Measurements from ENCODE around the gene ATG2A. TPM values are rescaled to one million over a fixed set of nuclear protein-coding genes. Genes with fewer than 3 reads are reported as not detected.

ATG2A gene
- total RNA-seq, 1 experiment from 2014 or later: 24.7 TPM

DNA sequence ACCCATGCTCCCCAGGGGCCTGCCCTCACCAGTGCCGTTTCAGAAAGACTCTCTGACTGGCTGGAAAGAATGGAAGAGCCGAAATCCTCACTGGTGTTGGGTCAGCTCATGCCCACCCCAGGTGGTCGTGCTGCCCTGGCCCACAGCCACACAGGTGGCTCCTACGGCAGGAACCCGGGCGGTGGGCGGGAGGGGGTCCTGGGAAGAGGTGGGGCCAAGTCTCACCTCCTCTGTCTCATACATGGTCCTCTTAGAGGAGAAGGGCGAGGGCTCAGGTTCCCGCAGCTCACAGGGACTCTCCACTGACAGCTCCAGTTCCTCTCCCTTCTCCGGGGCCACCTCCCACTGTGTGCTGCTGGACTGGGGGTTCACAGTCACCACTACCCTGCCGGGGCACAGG, 8.2 kb downstream of the ATG2A start:
- POLR2A ChIA-PET: no interaction called here
- Histone ChIP-seq H3K9me3 (ENCODE audit: control insufficient read depth in 1 of 2, insufficient read depth in 1 of 2, low read depth in 1 of 2, low read length in 2 of 2) (no peaks in the 10 kb centered on the region), H2AFZ (ENCODE audit: low read depth, low read length, poor library complexity, severe bottlenecking) (no peak overlapping the region), H3K4me3 (replicated peaks in 1 of 2; ENCODE audit: low read depth in 1 of 2, low read length in 2 of 2) (no peak overlapping the region), H4K20me1 (ENCODE audit: insufficient read depth) (no peaks in the 10 kb centered on the region), H3K27me3 (ENCODE audit: insufficient read depth, low read length) (no peaks in the 10 kb centered on the region), H3K9ac (ENCODE audit: low read length) (no peak overlapping the region), H3K9me2 (ENCODE audit: insufficient read depth) (no peaks in the 10 kb centered on the region), H3K27ac (ENCODE audit: low read depth, low read length) (no peak overlapping the region), H3K4me1 (ENCODE audit: control insufficient read depth in 1 of 2, insufficient read depth in 2 of 2, low read length in 2 of 2) (no peaks in the 10 kb centered on the region), H3K4me2 (ENCODE audit: low read length) (no peak overlapping the region), H3K36me3 (ENCODE audit: control insufficient read depth in 1 of 2, insufficient read depth in 2 of 2, low read length in 2 of 2) (peaks cover 0 to 10% of the 10 kb centered on the region in 2 experiments; a peak in 2 of 4 replicates), H3K79me2 (ENCODE audit: insufficient read depth, low read length) (no peaks in the 10 kb centered on the region)
- intact Hi-C loops (cut with micrococcal nuclease): no loop called here
- RAD21 ChIA-PET (ENCODE audit: low non-redundant PET in 1 of 2, low total read pairs in 2 of 2, uncharacterized antibody in 2 of 2, unreplicated experiment in 2 of 2): no interaction called here
- TF ChIP-seq POLR2A (IDR thresholded peaks at IDR 0.05; ENCODE audit: borderline replicate concordance, extremely low read depth, insufficient read depth, insufficient read length) (no peak), ZFX (IDR thresholded peaks at IDR 0.05) (no peak)
- BruUV-seq (replicated peaks): no TSS peak
- no peak for DNase-seq (ENCODE audit: low read depth, low spot score)
- CTCF ChIA-PET: no interaction called here
- no peak for ATAC-seq

DNA sequence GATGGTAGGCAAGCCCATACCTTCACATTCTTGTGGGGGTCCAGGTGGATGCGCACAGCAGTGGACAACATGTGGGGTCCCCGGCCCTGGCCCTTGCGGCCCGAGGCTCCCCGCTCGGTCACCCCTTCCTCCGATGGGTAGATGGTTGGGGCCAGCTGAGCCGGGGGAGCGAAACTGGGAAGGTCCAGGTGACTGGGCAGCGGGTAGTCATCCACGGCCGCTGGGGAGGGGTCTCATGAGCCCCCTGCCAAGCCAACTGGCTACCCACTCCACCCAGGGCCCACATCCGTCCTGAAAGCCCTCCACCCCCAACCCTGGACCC, 10.7 kb downstream of the ATG2A start:
- no peak overlapping the region for H3K27ac ChIP-seq (ENCODE audit: low read depth, low read length)
- H3K4me3 ChIP-seq (replicated peaks in 1 of 2; ENCODE audit: low read depth in 1 of 2, low read length in 2 of 2): no peak overlapping the region
- POLR2A ChIA-PET: no interaction called here
- no peaks in the 10 kb centered on the region for H4K20me1 ChIP-seq (ENCODE audit: insufficient read depth)
- no peaks in the 10 kb centered on the region for H3K9me3 ChIP-seq (ENCODE audit: control insufficient read depth in 1 of 2, insufficient read depth in 1 of 2, low read depth in 1 of 2, low read length in 2 of 2)
- no peaks in the 10 kb centered on the region for H3K4me1 ChIP-seq (ENCODE audit: control insufficient read depth in 1 of 2, insufficient read depth in 2 of 2, low read length in 2 of 2)
- DNase-seq (ENCODE audit: low read depth, low spot score) (no peak), ATAC-seq (no peak)
- no TSS peak for BruUV-seq (replicated peaks)
- H3K9ac ChIP-seq (ENCODE audit: low read length): no peak overlapping the region
- no peak overlapping the region for H2AFZ ChIP-seq (ENCODE audit: low read depth, low read length, poor library complexity, severe bottlenecking)
- H3K4me2 ChIP-seq (ENCODE audit: low read length): no peak overlapping the region
- RAD21 ChIA-PET (ENCODE audit: low non-redundant PET in 1 of 2, low total read pairs in 2 of 2, uncharacterized antibody in 2 of 2, unreplicated experiment in 2 of 2): no interaction called here
- H3K9me2 ChIP-seq (ENCODE audit: insufficient read depth): no peaks in the 10 kb centered on the region
- peaks cover 0 to 6% of the 10 kb centered on the region in 2 experiments; a peak in 1 of 4 replicates for H3K36me3 ChIP-seq (ENCODE audit: control insufficient read depth in 1 of 2, insufficient read depth in 2 of 2, low read length in 2 of 2)
- H3K79me2 ChIP-seq (ENCODE audit: insufficient read depth, low read length): no peaks in the 10 kb centered on the region
- intact Hi-C loops (cut with micrococcal nuclease): no loop called here
- CTCF ChIA-PET: no interaction called here
- no peaks in the 10 kb centered on the region for H3K27me3 ChIP-seq (ENCODE audit: insufficient read depth, low read length)
- TF ChIP-seq JUND (IDR thresholded peaks at IDR 0.05) (no peak), ELF1 (IDR thresholded peaks at IDR 0.05; ENCODE audit: borderline replicate concordance, low read depth) (no peak), TCF7L2 (IDR thresholded peaks at IDR 0.05; ENCODE audit: borderline replicate concordance, extremely low read depth, insufficient read depth, insufficient read length) (no peak), FOSL1 (IDR thresholded peaks at IDR 0.05; ENCODE audit: low read depth) (no peak), ZNF274 (IDR thresholded peaks at IDR 0.05; ENCODE audit: low read depth, low read length) (no peak), ATF3 (IDR thresholded peaks at IDR 0.05) (no peak), POLR2A (IDR thresholded peaks at IDR 0.05; ENCODE audit: borderline replicate concordance, extremely low read depth, insufficient read depth, insufficient read length) (no peak), CBX3 (IDR thresholded peaks at IDR 0.05; ENCODE audit: low read depth) (no peak), CEBPB (IDR thresholded peaks at IDR 0.05; ENCODE audit: low read depth) (no peak), REST (IDR thresholded peaks at IDR 0.05; ENCODE audit: low read depth) (no peak), SIN3A (IDR thresholded peaks at IDR 0.05; ENCODE audit: low read depth) (no peak), ZFX (IDR thresholded peaks at IDR 0.05) (no peak), CTCF (IDR thresholded peaks at IDR 0.05 in 2 of 3, conservative IDR thresholded peaks at IDR 0.05 in 1 of 3; ENCODE audit: borderline replicate concordance in 1 of 3, insufficient read depth in 1 of 3, low read depth in 2 of 3, low read length in 2 of 3) (no peak), EGR1 (IDR thresholded peaks at IDR 0.05; ENCODE audit: low read depth) (no peak), EZH2phosphoT487 (IDR thresholded peaks at IDR 0.05; ENCODE audit: borderline replicate concordance) (no peak), POLR2AphosphoS5 (IDR thresholded peaks at IDR 0.05; ENCODE audit: low read depth, low read length) (no peak), MAX (IDR thresholded peaks at IDR 0.05) (no peak), SP1 (IDR thresholded peaks at IDR 0.05; ENCODE audit: low read depth) (no peak)

Measured in HCT116 (cell line).